IPS-18c (cell line): ENCODE data around the gene DNAJC1.
"Not testable (repeated sequence)": the region's sequence is repeated elsewhere in the genome, so short reads cannot be mapped to it uniquely, and the experiment has no call there.

Source experiments
- H3K4me3 ChIP-seq: 2 replicates; pipeline ENCODE4 v1.7.0; 2013; ENCODE audit warnings: low read depth, mild to moderate bottlenecking, low read length, moderate library complexity; ENCODE audit not compliant: insufficient read depth
- H3K9me3 ChIP-seq: one replicate; pipeline ENCODE4 v1.6.1; 2013; ENCODE audit warnings: mild to moderate bottlenecking, low read length, moderate library complexity; ENCODE audit not compliant: control insufficient read depth, insufficient read depth

DNAJC1 gene

DNA sequence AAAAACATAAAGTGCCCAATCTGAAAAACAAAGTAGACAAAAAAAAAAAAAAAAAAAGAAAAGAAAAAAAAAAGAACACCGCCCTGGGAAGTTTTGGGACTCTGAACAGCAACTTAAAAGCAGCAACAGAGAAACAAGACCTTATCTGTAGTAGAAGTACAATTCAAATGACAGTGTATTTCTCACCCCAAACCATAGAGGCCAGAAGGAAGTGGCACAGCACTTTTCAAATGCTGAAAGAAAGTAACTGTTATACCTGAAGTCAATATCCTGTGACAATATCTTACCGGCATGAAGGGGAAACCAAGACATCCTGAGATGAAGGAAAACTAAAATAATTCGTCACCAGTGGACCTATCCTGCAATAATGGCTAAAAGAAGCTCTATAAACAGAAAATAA is 112.1 kb downstream of the DNAJC1 start:
- Histone ChIP-seq H3K9me3 (peaks cover 2% of the 10 kb centered on the region), H3K4me3 (no peak overlapping the region)

DNA sequence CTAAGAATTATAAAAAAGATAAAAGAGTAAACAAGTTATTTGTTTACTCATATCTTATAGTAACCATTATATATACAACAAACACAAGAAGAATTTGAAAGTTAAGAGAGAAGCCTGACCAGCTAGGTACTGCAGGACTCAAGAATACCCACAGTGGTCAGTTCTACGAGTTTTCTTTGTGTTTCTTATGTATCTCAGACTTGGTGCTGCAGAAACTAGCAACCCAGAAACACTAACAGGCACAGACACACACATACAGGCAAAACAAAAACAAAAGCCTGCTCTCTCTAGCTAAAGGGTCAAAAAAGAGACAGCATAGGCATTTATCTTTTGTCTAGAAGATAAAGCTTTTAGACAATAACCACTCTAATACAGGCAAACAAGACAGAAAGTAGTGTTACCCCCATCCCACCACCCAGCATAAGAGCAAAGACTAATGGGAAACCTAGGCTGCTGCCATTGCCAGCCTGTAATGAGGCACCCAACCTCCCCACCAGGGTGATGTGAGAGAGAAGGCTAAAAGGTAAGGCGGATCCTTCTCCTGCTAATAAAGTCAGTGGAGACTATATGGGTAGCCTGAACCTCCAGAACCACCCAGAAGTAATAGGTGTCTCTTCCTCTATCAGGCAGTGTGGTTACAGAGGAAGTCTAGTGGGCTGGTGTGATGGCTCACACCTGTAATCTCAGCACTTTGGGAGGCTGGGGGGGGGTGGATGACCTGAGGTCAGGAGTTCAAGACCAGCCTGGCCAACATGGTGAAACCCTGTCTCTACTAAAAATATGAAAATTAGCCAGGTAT is 113.9 kb downstream of the DNAJC1 start:
- H3K9me3 ChIP-seq, result peaks cover 6% of the 10 kb centered on the region
- no peak overlapping the region for H3K4me3 ChIP-seq

DNA sequence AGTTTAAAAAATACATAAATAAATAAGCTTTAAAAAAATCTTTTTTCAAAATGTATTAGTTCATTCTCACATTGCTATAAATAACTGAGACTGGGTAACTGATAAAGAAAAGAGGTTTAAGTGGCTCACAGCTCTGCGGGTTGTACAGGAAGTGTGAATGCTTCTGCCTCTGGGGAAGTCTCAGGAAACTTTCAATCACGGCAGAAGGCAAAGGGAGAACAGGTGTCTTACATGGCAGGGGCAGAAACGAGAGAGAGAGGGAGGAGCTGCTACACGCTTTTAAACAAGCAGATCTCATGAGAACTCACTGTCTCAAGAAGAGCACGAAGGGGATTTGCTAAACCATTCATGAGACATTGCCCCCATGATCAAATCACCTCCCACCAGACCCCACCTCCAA is 114.6 kb downstream of the DNAJC1 start:
- no peak overlapping the region for H3K4me3 ChIP-seq
- peaks cover 6% of the 10 kb centered on the region for H3K9me3 ChIP-seq

DNA sequence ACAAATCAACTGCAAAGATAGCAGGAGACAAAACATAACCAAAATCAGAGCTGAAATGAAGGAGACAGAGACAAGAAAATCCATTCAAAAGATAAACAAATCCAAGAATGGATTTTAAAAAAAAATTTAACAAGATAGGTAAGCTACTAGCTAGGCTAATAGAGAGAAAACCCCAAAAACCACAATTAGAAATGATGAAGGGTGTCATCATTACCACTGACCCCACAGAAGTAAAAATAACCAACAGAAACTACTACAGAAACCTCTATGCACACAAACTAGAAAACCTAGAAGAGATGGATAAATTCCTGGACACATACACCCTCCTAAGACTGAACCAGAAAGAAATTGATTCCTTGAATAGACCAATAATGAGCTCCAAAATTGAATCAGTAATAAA is 117.6 kb downstream of the DNAJC1 start:
- Histone ChIP-seq H3K4me3 (no peak overlapping the region), H3K9me3 (peaks cover 4% of the 10 kb centered on the region)

DNA sequence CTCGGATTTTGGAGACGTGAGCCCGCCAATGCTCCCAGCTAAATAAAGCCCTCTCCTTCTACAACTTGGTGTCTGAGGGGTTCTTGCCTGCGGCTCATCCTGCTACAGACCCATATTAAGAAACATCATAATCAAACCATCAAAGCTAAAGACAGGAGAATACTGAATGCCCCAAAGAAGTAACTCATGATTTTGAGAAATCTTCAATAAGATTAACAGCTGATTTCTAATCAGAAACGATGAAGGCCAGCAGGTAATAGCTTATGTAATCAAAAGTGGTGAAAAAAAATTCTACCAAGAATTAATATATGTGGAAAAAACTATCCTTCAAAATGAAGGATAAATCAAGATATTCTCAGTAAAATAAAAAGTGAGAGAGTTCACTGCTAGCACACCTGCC is 130.3 kb downstream of the DNAJC1 start:
- Histone ChIP-seq H3K4me3 (no peak overlapping the region), H3K9me3 (no peaks in the 10 kb centered on the region)

DNA sequence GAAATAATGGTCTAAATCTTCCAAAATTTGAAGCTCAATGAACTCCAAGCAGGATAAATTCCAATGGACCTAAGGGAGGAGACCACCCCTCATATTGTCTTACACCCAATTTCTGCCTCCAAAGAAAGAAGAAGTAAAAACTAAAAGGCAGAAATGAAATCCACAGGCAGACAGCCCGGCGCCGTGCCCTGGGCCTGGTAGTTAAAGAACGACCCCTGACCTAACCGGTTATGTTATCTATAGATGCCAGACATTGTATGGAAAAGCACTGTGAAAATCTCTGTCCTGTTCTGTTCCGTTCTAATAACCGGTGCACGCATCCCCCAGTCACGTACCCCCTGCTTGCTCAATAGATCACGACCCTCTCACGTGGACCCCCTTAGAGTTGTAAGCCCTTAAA is 130.8 kb downstream of the DNAJC1 start:
- H3K4me3 ChIP-seq, H3K9me3 ChIP-seq: not testable (repeated sequence)

DNA sequence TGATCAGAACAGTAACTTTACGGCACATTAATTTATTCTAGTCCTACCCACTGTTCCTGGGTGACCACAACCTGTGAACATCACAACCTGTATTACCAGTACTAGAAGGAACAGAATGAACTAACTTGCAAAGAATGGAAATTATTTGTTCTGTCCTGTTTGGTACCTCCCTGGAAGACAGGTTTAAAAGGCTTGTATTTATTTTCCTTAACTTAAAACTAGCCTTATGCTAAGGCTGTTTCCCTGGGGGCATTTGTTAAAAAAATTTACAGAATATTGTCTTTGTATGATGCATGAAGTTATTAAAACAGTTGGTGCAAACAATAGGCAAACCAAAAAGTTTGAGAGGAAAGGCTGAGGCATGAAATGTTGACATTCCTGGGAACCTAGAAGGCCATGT is 132.7 kb downstream of the DNAJC1 start:
- no peaks in the 10 kb centered on the region for H3K9me3 ChIP-seq

DNA sequence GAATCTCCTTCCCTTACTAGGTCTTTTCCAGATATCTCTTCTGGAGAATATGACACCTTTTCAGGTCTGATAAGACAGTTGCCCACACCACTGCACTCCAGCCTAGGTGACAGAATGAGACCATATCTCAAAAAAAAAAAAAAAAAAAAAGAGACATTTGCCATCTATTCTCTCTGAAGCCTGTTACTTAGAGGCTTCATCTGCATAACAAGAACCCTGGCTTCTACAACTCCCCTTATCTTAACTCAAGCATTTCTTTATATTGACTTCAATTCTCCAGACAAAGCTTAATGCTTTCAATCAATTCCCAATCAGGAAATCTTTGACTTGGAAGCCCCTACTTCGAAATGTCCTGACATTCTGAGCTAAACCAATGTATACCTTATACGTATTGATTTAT is 134.4 kb downstream of the DNAJC1 start:
- not testable (repeated sequence) for H3K4me3 ChIP-seq

More for the DNA sequence above, 132.7 kb downstream of the DNAJC1 start:
- H3K4me3 ChIP-seq, result no peak overlapping the region

DNA sequence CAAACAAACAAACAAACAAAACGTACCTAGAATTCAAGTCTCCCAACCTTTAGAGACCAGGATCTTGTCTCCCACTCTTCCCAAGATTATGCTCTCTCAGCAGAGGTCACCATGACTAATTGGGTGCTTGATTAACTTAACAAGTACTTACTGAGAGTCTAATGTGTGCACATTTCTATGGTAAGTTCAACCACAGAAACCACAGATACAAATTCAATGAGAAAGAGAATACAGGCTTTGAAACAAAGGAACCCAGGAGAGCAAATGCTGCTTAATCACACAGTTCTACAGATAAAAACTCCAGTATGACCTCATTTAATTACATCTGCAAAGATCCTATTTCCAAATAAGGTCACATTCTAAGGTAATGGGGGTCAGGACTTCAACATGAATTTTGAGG is 142.8 kb downstream of the DNAJC1 start:
- Histone ChIP-seq H3K9me3 (no peaks in the 10 kb centered on the region), H3K4me3 (no peak overlapping the region)

More for the DNA sequence above, 134.4 kb downstream of the DNAJC1 start:
- H3K9me3 ChIP-seq, result not testable (repeated sequence)

DNA sequence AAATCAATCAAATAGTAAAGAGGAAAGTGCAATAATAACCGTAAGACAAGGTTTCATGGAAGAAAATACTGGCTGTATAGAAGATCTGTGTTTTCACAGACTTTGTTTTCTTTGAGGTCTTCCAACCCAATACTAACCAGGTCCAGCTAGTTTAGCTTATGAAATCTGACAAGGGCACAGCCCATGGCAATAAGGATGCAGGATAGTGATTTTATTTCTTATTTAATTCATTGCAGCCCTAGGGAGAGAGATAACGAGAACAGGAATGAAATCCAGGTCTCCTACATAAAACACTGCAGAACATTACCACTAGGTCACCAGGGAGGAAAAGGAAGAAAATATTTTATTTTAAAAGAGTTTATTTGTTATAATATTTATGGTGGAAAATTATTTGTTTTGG is 145.1 kb downstream of the DNAJC1 start:
- H3K9me3 ChIP-seq, result no peaks in the 10 kb centered on the region
- no peak overlapping the region for H3K4me3 ChIP-seq

DNA sequence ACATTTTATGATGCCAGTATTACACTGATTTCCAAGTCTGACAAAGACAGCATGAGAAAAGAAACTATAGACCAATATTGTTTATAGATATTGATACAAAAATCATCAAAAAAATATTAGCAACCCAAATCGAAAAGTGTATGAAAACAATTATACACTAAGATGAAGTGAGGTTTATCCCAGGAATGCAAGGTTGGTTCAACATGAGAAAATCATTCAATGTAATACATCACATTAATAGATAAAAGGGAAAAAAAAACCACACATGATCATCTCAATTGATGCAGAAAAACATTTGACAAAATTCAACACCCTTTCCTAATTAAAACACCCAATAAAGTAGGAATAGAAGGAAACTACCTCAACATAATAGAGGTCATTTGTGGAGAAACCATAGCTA is 153.9 kb downstream of the DNAJC1 start:
- no peak overlapping the region for H3K4me3 ChIP-seq

DNA sequence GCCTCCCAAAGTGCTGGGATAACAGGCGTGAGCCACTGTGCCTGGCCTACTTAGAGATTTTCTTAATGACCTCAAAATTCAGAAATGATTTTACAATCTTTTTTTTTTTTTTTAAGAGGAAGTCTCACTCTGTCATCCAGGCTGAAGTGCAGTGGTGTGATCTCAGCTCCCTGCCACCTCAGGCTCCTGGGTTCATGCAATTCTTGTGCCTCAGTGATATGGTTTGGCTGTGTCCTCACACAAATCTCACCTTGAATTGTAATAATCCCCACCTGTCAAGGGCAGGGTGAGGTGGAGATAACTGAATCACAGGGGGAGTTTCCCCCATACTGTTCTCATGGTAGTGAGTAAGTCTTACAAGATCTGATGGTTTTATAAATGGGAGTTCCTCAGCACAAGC is 159.9 kb downstream of the DNAJC1 start:
- no peak overlapping the region for H3K4me3 ChIP-seq
- H3K9me3 ChIP-seq, result no peaks in the 10 kb centered on the region

More for the DNA sequence above, 153.9 kb downstream of the DNAJC1 start:
- no peaks in the 10 kb centered on the region for H3K9me3 ChIP-seq

DNA sequence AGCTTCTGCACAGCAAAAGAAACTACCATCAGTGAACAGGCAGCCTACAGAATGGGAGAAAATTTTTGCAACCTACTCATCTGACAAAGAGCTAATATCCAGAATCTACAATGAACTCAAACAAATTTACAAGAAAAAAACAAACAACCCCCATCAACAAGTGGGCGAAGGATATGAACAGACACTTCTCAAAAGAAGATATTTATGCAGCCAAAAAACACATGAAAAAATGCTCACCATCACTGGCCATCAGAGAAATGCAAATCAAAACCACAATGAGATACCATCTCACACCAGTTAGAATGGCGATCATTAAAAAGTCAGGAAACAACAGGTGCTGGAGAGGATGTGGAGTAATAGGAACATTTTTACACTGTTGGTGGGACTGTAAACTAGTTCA is 162.3 kb downstream of the DNAJC1 start:
- not testable (repeated sequence) for H3K4me3 ChIP-seq, H3K9me3 ChIP-seq

DNA sequence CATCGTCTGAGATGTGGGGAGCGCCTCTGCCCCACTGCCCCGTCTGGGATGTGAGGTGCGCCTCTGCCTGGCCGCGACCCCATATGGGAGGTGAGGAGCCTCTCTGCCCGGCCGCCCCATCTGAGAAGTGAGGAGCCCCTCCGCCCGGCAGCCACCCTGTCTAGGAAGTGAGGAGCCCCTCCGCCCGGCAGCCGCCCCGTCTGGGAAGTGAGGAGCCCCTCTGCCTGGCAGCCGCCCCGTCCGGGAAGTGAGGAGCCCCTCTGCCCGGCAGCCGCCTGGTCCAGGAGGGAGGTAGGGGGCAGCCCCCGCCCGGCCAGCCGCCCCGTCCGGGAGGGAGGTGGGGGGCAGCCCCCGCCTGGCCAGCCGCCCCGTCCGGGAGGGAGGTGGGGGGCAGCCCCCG is 166.0 kb downstream of the DNAJC1 start:
- not testable (repeated sequence) for H3K4me3 ChIP-seq
- H3K9me3 ChIP-seq, result peaks cover 19% of the 10 kb centered on the region

DNA sequence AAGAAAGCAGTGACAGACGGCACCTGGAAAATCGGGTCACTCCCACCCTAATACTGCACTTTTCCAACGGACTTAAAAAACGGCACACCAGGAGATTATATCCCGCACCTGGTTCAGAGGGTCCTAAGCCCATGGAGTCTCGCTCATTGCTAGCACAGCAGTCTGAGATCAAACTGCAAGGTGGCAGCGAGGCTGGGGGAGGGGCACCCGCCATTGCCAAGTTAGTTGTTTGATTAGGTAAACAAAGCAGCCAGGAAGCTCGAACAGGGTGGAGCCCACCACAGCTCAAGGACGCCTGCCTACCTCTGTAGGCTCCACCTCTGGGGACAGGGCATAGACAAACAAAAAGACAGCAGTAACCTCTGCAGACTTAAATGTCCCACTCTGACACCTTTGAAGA is 169.0 kb downstream of the DNAJC1 start:
- peaks cover 19% of the 10 kb centered on the region for H3K9me3 ChIP-seq
- H3K4me3 ChIP-seq, result not testable (repeated sequence)

DNA sequence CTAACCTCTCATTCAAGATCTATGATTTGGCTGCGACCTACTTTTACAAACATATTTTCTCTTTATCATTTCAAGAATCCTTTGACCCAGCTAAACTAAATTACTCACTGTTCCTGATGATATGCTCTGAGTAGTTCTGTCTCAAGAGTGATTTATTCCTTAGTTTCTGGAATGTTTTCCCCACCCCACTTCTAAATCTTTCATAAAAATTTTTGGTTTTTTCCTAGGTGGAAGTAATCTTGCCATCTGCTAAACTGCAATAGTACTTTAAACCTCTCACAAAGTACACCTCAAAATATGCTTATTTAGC is 170.8 kb downstream of the DNAJC1 start:
- peaks cover 16% of the 10 kb centered on the region for H3K9me3 ChIP-seq
- H3K4me3 ChIP-seq, result no peak overlapping the region

DNA sequence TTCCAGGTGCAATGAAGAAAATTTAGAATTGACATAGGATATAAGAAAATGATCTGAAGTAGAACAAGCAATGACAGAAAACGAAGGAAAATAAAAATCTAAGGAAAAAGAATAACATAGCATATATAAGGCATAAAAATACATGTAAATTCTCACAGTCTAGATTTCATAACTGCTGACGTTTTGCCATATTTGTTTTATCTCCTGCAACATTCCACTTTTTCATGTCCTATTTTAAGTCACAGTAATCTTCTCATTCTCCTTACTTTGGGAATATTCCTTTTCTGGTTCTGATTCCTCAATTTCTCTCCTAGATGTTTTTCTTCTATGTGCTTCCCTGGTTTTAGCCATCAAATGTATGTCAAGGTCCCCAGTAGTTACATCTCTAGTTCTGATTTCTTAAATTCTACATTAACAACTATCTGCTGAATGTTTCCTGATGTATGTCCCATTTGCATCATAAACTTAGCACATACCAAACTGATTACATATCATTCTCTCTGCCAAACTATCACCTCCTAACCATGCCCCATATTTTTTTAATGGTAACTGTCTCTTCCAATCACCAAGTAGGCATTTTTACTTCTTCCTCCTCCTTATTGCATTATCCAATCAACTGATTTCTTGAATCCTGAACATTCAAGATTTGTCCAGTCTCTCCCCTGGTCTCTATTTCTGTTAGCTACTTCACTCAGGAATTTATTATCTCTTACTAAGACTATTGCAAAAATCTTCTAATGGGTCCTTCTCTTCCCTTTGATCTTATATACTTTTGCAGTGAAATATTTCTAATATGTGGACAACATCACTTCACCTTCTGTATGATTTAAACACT is 171.3 kb downstream of the DNAJC1 start:
- H3K9me3 ChIP-seq, result peaks cover 13% of the 10 kb centered on the region
- H3K4me3 ChIP-seq, result no peak overlapping the region

DNA sequence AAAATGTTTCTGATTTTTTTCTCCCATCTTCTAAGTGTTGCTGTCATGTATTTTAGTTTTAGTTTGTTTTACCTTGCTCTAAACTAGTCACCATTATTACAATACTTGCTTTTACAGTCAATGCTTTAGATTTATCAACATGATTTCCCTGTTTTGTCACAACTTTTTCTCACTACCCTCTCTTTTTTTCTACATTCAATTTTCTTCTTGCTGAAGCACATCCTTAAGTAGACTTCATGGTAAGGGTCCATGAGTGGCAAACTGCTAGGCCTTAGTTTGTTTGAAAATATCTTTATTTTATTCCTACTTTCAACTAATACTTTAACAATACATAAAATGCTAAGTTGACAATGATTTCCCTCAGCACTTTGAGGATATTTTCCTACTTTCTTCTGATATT is 173.5 kb downstream of the DNAJC1 start:
- H3K9me3 ChIP-seq, result peaks cover 17% of the 10 kb centered on the region
- H3K4me3 ChIP-seq, result no peak overlapping the region
